ENCODE data around the gene SLC44A2. TPM values are rescaled to one million over a fixed set of nuclear protein-coding genes. Genes with fewer than 3 reads are reported as not detected.

Gene SLC44A2
- polyA plus RNA-seq, 1 donor (not counting 4 experiments of a cell fraction or from before 2014, with no cell fraction given): 94.7 TPM

DNA sequence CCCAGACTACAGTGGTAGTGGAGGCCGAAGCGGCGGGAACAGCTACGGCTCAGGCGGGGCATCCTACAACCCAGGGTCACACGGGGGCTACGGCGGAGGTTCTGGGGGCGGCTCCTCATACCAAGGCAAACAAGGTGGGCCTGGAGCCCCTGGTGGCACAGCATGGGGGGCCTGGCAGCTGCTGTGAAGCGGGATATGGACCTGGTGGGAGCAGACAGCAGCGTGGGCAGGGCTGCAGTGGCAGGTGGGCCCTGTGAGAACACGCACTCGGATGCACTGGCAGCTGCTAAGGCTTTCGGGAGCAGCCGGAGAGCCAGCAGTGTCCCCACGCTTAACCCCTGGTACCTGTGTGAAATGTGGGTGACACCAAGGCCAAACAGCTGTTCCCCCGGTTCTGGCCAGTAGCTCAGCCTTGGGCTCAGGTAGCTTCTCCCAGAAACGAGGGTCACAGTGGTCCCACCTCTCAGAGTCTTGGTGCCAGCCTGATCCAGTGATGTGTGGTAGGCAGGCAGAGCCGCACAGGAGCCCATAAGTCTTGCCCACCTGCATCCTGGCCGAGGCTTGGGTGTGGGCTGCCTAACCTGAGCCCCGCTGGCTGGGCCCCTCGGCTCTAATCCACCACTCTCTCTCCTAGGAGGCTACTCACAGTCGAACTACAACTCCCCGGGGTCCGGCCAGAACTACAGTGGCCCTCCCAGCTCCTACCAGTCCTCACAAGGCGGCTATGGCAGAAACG, 63.4 kb downstream of the SLC44A2 start:
- dilution Hi-C loops (cut with MboI; ENCODE audit: extremely low pct_ligation_motif_present, low sequenced_read_pairs): no loop called here
- Histone ChIP-seq H3K79me2 (ENCODE audit: control insufficient read depth, insufficient read depth, low read length) (peaks cover 10% of the 10 kb centered on the region), H3K27me3 (ENCODE audit: control insufficient read depth, extremely low read depth, insufficient read depth, low read length) (no peaks in the 10 kb centered on the region), H3K27ac (ENCODE audit: control insufficient read depth, insufficient read depth, low read length) (no peak overlapping the region), H3K9me1 (ENCODE audit: control insufficient read depth, extremely low read depth, insufficient read depth, low read length) (no peaks in the 10 kb centered on the region), H3K9me3 (ENCODE audit: control insufficient read depth, low read depth, low read length) (no peaks in the 10 kb centered on the region), H3K9ac (ENCODE audit: control insufficient read depth, extremely low read depth, insufficient read depth, low read length) (no peak overlapping the region), H3K4me1 (ENCODE audit: control insufficient read depth, extremely low read depth, insufficient read depth, low read length) (peaks cover 3% of the 10 kb centered on the region), H3K4me2 (ENCODE audit: control insufficient read depth, extremely low read depth, insufficient read depth, low read depth, low read length) (no peak overlapping the region), H2AFZ (ENCODE audit: control insufficient read depth, low read length) (no peak overlapping the region), H3K36me3 (ENCODE audit: control insufficient read depth in 2 of 2, extremely low read depth in 1 of 2, insufficient read depth in 2 of 2, low read length in 2 of 2) (peaks cover 50 to 61% of the 10 kb centered on the region in 2 experiments), H3K4me3 (ENCODE audit: control insufficient read depth in 2 of 3, extremely low read depth in 1 of 3, insufficient read depth in 2 of 3, low read depth in 1 of 3, low read length in 3 of 3) (no peak overlapping the region), H4K20me1 (ENCODE audit: control insufficient read depth, extremely low read depth, insufficient read depth, low read length) (peaks cover 15% of the 10 kb centered on the region)
- DNase-seq (ENCODE audit: low read depth, low spot score): no peak
- TF ChIP-seq EZH2 (IDR thresholded peaks at IDR 0.05; ENCODE audit: low read length): no peak
- TF ChIP-seq, protein P1, sequence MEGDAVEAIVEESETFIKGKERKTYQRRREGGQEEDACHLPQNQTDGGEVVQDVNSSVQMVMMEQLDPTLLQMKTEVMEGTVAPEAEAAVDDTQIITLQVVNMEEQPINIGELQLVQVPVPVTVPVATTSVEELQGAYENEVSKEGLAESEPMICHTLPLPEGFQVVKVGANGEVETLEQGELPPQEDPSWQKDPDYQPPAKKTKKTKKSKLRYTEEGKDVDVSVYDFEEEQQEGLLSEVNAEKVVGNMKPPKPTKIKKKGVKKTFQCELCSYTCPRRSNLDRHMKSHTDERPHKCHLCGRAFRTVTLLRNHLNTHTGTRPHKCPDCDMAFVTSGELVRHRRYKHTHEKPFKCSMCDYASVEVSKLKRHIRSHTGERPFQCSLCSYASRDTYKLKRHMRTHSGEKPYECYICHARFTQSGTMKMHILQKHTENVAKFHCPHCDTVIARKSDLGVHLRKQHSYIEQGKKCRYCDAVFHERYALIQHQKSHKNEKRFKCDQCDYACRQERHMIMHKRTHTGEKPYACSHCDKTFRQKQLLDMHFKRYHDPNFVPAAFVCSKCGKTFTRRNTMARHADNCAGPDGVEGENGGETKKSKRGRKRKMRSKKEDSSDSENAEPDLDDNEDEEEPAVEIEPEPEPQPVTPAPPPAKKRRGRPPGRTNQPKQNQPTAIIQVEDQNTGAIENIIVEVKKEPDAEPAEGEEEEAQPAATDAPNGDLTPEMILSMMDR (optimal IDR thresholded peaks at IDR 0.05 in 1 of 3, IDR thresholded peaks at IDR 0.05 in 1 of 3, conservative IDR thresholded peaks at IDR 0.05 in 1 of 3; ENCODE audit: extremely low read depth in 1 of 3, insufficient read depth in 2 of 3, low read length in 3 of 3): no peak
- FAIRE-seq: no peak

DNA sequence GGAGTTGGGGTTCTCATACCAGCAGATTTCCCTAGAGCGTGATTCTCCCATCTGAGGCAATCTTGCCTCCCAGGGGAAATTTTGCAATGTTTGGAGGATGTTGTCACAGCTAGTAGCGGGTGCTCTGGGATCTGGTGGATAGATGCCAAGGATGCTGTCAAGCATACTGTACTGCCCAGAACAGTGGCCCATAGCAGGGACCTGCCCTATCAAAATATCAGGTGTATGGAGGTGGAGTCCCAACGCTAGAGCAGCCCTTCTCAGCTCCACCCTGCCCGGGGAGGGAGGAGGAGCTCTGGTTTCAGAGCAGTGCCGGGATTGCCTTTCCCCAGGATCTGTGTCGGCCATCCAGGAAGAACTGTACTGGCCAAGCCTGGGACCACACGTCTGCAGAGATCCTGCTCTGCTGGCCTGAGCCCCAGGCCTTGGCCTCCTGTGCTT, 65.0 kb downstream of the SLC44A2 start:
- Histone ChIP-seq H4K20me1 (ENCODE audit: control insufficient read depth, extremely low read depth, insufficient read depth, low read length) (peaks cover 23% of the 10 kb centered on the region), H3K4me3 (ENCODE audit: control insufficient read depth in 2 of 3, extremely low read depth in 1 of 3, insufficient read depth in 2 of 3, low read depth in 1 of 3, low read length in 3 of 3) (no peak overlapping the region)

More for the DNA sequence above, 65.0 kb downstream of the SLC44A2 start:
- FAIRE-seq: no peak
- no peak overlapping the region for H3K4me2 ChIP-seq (ENCODE audit: control insufficient read depth, extremely low read depth, insufficient read depth, low read depth, low read length)
- H3K27ac ChIP-seq (ENCODE audit: control insufficient read depth, insufficient read depth, low read length): no peak overlapping the region
- peaks cover 40 to 52% of the 10 kb centered on the region in 2 experiments for H3K36me3 ChIP-seq (ENCODE audit: control insufficient read depth in 2 of 2, extremely low read depth in 1 of 2, insufficient read depth in 2 of 2, low read length in 2 of 2)
- dilution Hi-C loops (cut with MboI; ENCODE audit: extremely low pct_ligation_motif_present, low sequenced_read_pairs): no loop called here
- H3K79me2 ChIP-seq (ENCODE audit: control insufficient read depth, insufficient read depth, low read length): peaks cover 8% of the 10 kb centered on the region
- DNase-seq (ENCODE audit: low read depth, low spot score): no peak
- no peak overlapping the region for H2AFZ ChIP-seq (ENCODE audit: control insufficient read depth, low read length)
- H3K9me1 ChIP-seq (ENCODE audit: control insufficient read depth, extremely low read depth, insufficient read depth, low read length): no peaks in the 10 kb centered on the region
- H3K9ac ChIP-seq (ENCODE audit: control insufficient read depth, extremely low read depth, insufficient read depth, low read length): no peak overlapping the region
- TF ChIP-seq EZH2 (IDR thresholded peaks at IDR 0.05; ENCODE audit: low read length): no peak
- TF ChIP-seq, protein P1 (optimal IDR thresholded peaks at IDR 0.05 in 1 of 3, IDR thresholded peaks at IDR 0.05 in 1 of 3, conservative IDR thresholded peaks at IDR 0.05 in 1 of 3; ENCODE audit: extremely low read depth in 1 of 3, insufficient read depth in 2 of 3, low read length in 3 of 3): no peak
- peaks cover 8% of the 10 kb centered on the region for H3K4me1 ChIP-seq (ENCODE audit: control insufficient read depth, extremely low read depth, insufficient read depth, low read length)
- no peaks in the 10 kb centered on the region for H3K27me3 ChIP-seq (ENCODE audit: control insufficient read depth, extremely low read depth, insufficient read depth, low read length)
- H3K9me3 ChIP-seq (ENCODE audit: control insufficient read depth, low read depth, low read length): no peaks in the 10 kb centered on the region
